ENCODE data around the gene ZDHHC14. TPM values are rescaled to one million over a fixed set of nuclear protein-coding genes. Genes with fewer than 3 reads are reported as not detected.
A peak's percentile ranks its signal among the peaks of the same experiment; 100 is the strongest.

ZDHHC14 gene
- total RNA-seq, 3 donors from 2014 or later: 4.8 to 9.8 (median 8.5) TPM

DNA sequence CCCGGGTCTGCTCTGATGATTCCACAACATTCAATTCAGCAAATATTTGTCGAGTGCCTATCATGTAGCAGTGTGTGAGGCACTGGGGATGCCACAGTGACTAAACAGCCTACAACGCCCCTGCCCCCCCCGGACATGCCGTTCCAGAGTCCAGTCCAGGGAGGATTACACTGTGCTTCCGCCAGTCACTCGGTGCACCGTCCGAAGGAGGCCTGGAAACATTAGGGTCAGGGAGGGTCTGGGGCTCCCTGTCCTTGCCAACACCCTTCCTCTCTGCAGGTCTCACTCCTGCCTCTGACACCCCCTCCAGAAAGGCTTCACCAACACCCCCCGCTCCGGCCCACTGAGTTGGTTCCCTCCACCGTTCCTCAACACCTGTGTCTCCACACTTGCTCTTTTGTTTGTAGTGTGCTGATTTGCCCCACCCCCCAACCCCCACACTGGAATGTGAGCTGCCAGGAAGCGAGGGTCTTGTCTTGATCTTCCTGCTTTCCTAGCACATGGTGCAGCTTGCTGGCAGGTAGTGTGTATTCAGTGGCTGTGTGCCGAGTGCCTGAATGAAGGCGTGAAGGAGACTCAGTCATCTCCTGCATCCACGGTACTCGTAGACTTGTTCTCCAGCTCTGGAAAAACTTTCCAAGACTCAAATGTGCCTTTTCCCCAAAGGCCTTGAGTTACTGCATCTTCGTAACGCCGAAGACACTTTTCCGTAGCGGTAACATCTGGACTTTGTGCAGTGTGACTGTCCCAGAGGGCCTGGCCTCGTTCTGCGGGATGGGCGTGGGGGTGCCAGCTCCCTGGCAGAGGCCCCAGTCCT, 150.4 kb downstream of the ZDHHC14 start:
- no peak for TF ChIP-seq POLR2AphosphoS5 (IDR thresholded peaks at IDR 0.05)
- TF ChIP-seq, protein P1, sequence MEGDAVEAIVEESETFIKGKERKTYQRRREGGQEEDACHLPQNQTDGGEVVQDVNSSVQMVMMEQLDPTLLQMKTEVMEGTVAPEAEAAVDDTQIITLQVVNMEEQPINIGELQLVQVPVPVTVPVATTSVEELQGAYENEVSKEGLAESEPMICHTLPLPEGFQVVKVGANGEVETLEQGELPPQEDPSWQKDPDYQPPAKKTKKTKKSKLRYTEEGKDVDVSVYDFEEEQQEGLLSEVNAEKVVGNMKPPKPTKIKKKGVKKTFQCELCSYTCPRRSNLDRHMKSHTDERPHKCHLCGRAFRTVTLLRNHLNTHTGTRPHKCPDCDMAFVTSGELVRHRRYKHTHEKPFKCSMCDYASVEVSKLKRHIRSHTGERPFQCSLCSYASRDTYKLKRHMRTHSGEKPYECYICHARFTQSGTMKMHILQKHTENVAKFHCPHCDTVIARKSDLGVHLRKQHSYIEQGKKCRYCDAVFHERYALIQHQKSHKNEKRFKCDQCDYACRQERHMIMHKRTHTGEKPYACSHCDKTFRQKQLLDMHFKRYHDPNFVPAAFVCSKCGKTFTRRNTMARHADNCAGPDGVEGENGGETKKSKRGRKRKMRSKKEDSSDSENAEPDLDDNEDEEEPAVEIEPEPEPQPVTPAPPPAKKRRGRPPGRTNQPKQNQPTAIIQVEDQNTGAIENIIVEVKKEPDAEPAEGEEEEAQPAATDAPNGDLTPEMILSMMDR (IDR thresholded peaks at IDR 0.05): no peak
- no peak for TF ChIP-seq POLR2A (IDR thresholded peaks at IDR 0.05)
- H3K27me3 ChIP-seq: no peaks in the 10 kb centered on the region
- H3K4me1 ChIP-seq: peaks cover 0 to 5% of the 10 kb centered on the region in 2 donors
- no peak overlapping the region for H3K4me3 ChIP-seq
- intact Hi-C loops (cut with DNase I; ENCODE audit: low total_unique reads): no loop called here
- no peaks in the 10 kb centered on the region for H3K9me3 ChIP-seq
- H3K27ac ChIP-seq: no peak overlapping the region
- H3K36me3 ChIP-seq: no peaks in the 10 kb centered on the region
- no peak for DNase-seq (ENCODE audit: low spot score in 2 of 2)

DNA sequence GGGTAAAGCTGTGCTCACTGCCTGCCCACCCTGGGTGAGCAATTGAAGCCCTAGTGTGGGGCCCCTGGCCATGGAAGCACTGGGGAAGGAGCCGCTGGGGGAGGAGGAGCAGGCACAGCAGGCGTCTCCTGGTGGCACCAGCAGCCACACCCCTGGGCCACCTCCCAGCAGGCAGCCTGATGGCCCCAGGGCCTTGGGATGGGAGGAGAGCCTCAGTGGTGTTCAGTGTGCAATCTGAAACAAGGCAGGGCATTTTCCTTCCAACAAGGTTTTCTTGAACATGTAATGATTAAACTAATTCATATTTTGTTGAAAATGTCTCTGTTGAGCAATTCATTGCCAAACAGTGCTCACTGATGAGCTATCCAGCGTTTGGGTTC, 151.0 kb downstream of the ZDHHC14 start:
- no peak for DNase-seq (ENCODE audit: low spot score in 2 of 2)
- H3K4me1 ChIP-seq: peaks cover 0 to 5% of the 10 kb centered on the region in 2 donors

DNA sequence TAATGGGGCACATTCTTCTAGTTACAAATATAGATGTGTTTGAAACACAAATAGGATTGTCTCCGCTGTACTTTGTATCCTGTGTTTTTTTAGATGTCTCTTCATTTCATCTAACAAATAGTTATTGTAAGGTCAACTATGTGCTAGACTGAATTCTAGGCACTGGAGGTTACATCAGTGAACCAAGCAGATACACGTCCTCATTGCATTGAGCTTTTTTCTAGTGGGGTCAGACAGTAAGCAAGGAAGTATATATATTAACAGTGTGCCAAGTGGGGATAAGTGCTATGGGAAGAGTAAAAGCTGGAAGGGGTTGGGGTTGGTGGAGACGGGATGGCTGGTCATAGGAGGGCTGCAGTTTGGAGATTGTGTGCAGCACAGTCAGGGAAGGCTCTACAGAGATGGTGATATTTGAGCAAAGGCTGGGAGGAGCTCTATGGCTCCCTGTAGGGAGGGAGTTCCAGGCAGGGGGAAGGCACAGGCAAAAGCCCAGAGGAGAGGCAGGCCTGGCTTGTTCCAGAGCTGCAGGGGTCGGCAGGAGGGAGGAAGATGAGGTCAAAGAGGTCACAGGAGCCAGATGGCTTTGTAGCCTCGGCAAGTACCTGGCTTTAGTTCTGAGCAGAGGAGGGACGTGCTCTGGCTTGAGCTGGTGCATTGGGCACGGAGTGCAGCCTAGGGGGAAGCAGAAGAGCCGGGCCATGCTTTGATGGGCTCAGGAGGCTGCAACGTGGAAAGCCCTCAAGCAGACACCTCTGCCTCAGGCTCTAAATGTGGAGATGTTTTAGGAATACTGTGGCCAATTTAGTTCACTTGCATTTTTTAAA, 152.3 kb downstream of the ZDHHC14 start:
- Histone ChIP-seq H3K27ac (no peak overlapping the region), H3K4me1 (peaks cover 0 to 5% of the 10 kb centered on the region in 2 donors), H3K4me3 (no peak overlapping the region), H3K9me3 (no peaks in the 10 kb centered on the region), H3K36me3 (no peaks in the 10 kb centered on the region), H3K27me3 (no peaks in the 10 kb centered on the region)
- no peak for DNase-seq (ENCODE audit: low spot score in 2 of 2)
- TF ChIP-seq, protein P1 (IDR thresholded peaks at IDR 0.05): no peak
- TF ChIP-seq POLR2A (IDR thresholded peaks at IDR 0.05) (no peak), POLR2AphosphoS5 (IDR thresholded peaks at IDR 0.05) (no peak)
- intact Hi-C loops (cut with DNase I; ENCODE audit: low total_unique reads): no loop called here

More for the DNA sequence above, 151.0 kb downstream of the ZDHHC14 start:
- Histone ChIP-seq H3K4me3 (no peak overlapping the region), H3K9me3 (no peaks in the 10 kb centered on the region), H3K27ac (no peak overlapping the region), H3K36me3 (no peaks in the 10 kb centered on the region), H3K27me3 (no peaks in the 10 kb centered on the region)
- TF ChIP-seq POLR2AphosphoS5 (IDR thresholded peaks at IDR 0.05) (no peak), POLR2A (IDR thresholded peaks at IDR 0.05) (no peak)
- intact Hi-C loops (cut with DNase I; ENCODE audit: low total_unique reads): no loop called here

DNA sequence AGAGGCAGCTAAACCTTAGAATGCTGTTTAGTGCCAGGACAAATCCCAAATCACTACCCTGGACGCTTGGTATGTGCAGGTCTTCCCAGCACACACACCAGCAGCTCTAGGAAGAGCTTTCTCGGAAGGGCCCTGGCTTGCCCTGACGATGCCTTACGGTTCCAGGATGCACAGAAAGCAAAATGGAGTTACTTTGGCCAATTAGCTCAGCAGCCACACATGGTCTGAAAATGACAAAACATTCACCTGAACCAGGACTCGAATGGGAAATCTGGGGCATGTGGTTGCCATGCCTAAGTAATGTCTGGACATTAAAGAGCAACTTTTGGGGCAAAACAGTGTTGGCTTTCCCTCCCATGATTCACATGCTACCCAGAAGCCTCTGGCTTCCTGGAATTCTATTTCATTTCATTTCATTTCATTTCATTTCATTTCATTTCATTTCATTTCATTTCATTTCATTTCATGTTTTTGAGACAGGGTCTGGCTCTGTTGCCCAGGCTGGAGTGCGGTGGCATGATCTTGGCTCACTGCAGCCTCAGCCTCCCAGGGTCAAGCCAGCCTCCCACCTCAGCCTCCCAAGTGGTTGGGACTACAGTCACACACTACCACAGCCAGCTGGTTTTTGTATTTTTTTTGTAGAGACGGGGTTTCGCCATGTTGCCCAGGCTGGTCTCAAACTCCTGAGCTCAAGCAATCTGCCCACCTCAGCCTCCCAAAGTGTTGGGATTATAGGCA, 153.3 kb downstream of the ZDHHC14 start:
- intact Hi-C loops (cut with DNase I; ENCODE audit: low total_unique reads): no loop called here
- DNase-seq (ENCODE audit: low spot score in 2 of 2): no peak
- H3K4me1 ChIP-seq: peaks cover 0 to 5% of the 10 kb centered on the region in 2 donors

DNA sequence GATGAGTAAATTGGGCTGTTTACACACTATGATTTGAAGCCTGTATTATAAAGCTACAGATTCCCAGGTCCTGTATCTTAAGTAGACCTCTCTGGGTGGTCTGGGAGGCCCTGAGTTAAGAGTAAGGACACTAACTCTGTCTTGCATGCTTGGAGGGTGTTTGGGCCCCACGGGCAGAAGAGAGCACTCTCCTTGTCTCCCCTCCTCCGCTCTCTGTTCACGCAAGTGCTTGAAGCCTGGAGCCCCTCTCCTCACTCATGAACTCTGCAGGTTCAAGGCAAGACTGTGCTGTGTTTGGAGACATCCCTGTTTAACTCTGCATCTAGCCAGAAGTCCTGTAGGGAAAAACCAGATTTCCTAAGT, 154.0 kb downstream of the ZDHHC14 start:
- Histone ChIP-seq H3K36me3 (no peaks in the 10 kb centered on the region), H3K4me3 (no peak overlapping the region), H3K4me1 (peaks cover 0 to 5% of the 10 kb centered on the region in 2 donors), H3K27ac (peak overlapping the region; percentile 50 to 77), H3K27me3 (no peaks in the 10 kb centered on the region), H3K9me3 (no peaks in the 10 kb centered on the region)
- TF ChIP-seq, protein P1 (IDR thresholded peaks at IDR 0.05): no peak
- TF ChIP-seq POLR2AphosphoS5 (IDR thresholded peaks at IDR 0.05): no peak
- no peak for TF ChIP-seq POLR2A (IDR thresholded peaks at IDR 0.05)
- intact Hi-C loops (cut with DNase I; ENCODE audit: low total_unique reads): no loop called here
- no peak for DNase-seq (ENCODE audit: low spot score in 2 of 2)

More for the DNA sequence above, 153.3 kb downstream of the ZDHHC14 start:
- no peak overlapping the region for H3K4me3 ChIP-seq
- H3K27ac ChIP-seq: no peak overlapping the region
- H3K9me3 ChIP-seq: no peaks in the 10 kb centered on the region
- H3K36me3 ChIP-seq: no peaks in the 10 kb centered on the region
- no peaks in the 10 kb centered on the region for H3K27me3 ChIP-seq
- TF ChIP-seq POLR2A (IDR thresholded peaks at IDR 0.05): no peak
- TF ChIP-seq, protein P1 (IDR thresholded peaks at IDR 0.05): no peak
- no peak for TF ChIP-seq POLR2AphosphoS5 (IDR thresholded peaks at IDR 0.05)
